ENCODE results near the gene SLITRK3. TPM values are rescaled to one million over a fixed set of nuclear protein-coding genes. Genes with fewer than 3 reads are reported as not detected.
A peak's percentile ranks its signal among the peaks of the same experiment; 100 is the strongest.

The SLITRK3 gene
- total and polyA plus RNA-seq, 2 of the 13 experiments (the other 11 are each of a cell fraction or from before 2014, with no cell fraction given): not detected

DNA sequence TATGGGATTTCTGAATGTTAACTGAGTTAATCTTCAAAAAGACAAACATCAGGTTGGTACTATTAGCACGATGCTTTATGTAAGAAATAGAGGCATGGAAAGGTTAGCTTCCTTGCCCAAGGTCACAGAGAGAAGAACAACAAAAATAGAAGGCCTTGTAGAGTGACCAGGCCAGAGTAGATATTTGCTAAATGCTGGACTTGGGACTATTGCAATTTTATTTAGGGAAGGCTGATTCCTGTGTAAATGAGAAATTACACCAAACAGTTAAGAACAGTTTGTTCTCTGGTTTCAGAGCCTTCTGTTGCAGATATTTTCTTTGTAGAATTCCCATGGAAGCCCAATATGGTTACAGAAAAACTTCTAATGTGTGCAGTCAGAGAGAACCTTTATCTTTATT lies 16.4 kb upstream of the SLITRK3 start (continued):
- TF ChIP-seq, protein P1, sequence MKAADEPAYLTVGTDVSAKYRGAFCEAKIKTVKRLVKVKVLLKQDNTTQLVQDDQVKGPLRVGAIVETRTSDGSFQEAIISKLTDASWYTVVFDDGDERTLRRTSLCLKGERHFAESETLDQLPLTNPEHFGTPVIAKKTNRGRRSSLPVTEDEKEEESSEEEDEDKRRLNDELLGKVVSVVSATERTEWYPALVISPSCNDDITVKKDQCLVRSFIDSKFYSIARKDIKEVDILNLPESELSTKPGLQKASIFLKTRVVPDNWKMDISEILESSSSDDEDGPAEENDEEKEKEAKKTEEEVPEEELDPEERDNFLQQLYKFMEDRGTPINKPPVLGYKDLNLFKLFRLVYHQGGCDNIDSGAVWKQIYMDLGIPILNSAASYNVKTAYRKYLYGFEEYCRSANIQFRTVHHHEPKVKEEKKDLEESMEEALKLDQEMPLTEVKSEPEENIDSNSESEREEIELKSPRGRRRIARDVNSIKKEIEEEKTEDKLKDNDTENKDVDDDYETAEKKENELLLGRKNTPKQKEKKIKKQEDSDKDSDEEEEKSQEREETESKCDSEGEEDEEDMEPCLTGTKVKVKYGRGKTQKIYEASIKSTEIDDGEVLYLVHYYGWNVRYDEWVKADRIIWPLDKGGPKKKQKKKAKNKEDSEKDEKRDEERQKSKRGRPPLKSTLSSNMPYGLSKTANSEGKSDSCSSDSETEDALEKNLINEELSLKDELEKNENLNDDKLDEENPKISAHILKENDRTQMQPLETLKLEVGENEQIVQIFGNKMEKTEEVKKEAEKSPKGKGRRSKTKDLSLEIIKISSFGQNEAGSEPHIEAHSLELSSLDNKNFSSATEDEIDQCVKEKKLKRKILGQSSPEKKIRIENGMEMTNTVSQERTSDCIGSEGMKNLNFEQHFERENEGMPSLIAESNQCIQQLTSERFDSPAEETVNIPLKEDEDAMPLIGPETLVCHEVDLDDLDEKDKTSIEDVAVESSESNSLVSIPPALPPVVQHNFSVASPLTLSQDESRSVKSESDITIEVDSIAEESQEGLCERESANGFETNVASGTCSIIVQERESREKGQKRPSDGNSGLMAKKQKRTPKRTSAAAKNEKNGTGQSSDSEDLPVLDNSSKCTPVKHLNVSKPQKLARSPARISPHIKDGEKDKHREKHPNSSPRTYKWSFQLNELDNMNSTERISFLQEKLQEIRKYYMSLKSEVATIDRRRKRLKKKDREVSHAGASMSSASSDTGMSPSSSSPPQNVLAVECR (CRISPR knock-in tag; IDR thresholded peaks at IDR 0.05; ENCODE audit: borderline replicate concordance): no peak
- TF ChIP-seq ZNF367 (CRISPR knock-in tag; IDR thresholded peaks at IDR 0.05; ENCODE audit: borderline replicate concordance) (no peak), ZNF329 (CRISPR knock-in tag; IDR thresholded peaks at IDR 0.05; ENCODE audit: low read depth) (no peak), RAD51 (IDR thresholded peaks at IDR 0.05; ENCODE audit: borderline replicate concordance) (no peak), NCOA2 (CRISPR knock-in tag; IDR thresholded peaks at IDR 0.05) (peak; percentile 41; the same call in 1 of the 2 replicates), NR2F1 (CRISPR knock-in tag; IDR thresholded peaks at IDR 0.05) (no peak), RARA (CRISPR knock-in tag; IDR thresholded peaks at IDR 0.05) (peak; percentile 55), ETV6 (CRISPR knock-in tag; conservative IDR thresholded peaks at IDR 0.05) (no peak), ZFP36 (IDR thresholded peaks at IDR 0.05; ENCODE audit: borderline replicate concordance, low read depth, low read length, partially characterized antibody) (no peak), CHD4 (IDR thresholded peaks at IDR 0.05; ENCODE audit: borderline replicate concordance, low read length) (no peak), FOXA3 (CRISPR knock-in tag; IDR thresholded peaks at IDR 0.05) (0 out of 2 replicates have a peak, but pooled peaks have one; percentile 21), JUNB (CRISPR knock-in tag; IDR thresholded peaks at IDR 0.05; ENCODE audit: borderline replicate concordance) (no peak), SALL2 (CRISPR knock-in tag; IDR thresholded peaks at IDR 0.05) (no peak), ZSCAN22 (CRISPR knock-in tag; IDR thresholded peaks at IDR 0.05) (no peak), ZFP36L2 (CRISPR knock-in tag; IDR thresholded peaks at IDR 0.05) (no peak), GTF3A (CRISPR knock-in tag; conservative IDR thresholded peaks at IDR 0.05) (no peak), FIP1L1 (IDR thresholded peaks at IDR 0.05; ENCODE audit: borderline replicate concordance, insufficient read depth, low read depth, low read length) (no peak), ZNF292 (CRISPR knock-in tag; IDR thresholded peaks at IDR 0.05; ENCODE audit: borderline replicate concordance, low read depth) (no peak), IRF2 (CRISPR knock-in tag; IDR thresholded peaks at IDR 0.05) (no peak), HNF4A (CRISPR knock-in tag; IDR thresholded peaks at IDR 0.05) (peak; percentile 61; the same call in 1 of the 2 replicates)
- TF ChIP-seq, protein P2, sequence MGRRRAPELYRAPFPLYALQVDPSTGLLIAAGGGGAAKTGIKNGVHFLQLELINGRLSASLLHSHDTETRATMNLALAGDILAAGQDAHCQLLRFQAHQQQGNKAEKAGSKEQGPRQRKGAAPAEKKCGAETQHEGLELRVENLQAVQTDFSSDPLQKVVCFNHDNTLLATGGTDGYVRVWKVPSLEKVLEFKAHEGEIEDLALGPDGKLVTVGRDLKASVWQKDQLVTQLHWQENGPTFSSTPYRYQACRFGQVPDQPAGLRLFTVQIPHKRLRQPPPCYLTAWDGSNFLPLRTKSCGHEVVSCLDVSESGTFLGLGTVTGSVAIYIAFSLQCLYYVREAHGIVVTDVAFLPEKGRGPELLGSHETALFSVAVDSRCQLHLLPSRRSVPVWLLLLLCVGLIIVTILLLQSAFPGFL (CRISPR knock-in tag; IDR thresholded peaks at IDR 0.05): no peak
- TF ChIP-seq, protein P3, sequence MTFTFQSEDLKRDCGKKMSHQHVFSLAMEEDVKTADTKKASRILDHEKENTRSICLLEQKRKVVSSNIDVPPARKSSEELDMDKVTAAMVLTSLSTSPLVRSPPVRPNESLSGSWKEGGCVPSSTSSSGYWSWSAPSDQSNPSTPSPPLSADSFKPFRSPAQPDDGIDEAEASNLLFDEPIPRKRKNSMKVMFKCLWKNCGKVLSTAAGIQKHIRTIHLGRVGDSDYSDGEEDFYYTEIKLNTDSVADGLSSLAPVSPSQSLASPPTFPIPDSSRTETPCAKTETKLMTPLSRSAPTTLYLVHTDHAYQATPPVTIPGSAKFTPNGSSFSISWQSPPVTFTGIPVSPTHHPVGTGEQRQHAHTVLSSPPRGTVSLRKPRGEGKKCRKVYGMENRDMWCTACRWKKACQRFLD (CRISPR knock-in tag; IDR thresholded peaks at IDR 0.05; ENCODE audit: borderline replicate concordance): no peak
- TF ChIP-seq, protein P4, sequence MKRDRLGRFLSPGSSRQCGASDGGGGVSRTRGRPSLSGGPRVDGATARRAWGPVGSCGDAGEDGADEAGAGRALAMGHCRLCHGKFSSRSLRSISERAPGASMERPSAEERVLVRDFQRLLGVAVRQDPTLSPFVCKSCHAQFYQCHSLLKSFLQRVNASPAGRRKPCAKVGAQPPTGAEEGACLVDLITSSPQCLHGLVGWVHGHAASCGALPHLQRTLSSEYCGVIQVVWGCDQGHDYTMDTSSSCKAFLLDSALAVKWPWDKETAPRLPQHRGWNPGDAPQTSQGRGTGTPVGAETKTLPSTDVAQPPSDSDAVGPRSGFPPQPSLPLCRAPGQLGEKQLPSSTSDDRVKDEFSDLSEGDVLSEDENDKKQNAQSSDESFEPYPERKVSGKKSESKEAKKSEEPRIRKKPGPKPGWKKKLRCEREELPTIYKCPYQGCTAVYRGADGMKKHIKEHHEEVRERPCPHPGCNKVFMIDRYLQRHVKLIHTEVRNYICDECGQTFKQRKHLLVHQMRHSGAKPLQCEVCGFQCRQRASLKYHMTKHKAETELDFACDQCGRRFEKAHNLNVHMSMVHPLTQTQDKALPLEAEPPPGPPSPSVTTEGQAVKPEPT (CRISPR knock-in tag; IDR thresholded peaks at IDR 0.05; ENCODE audit: low read depth): no peak

Measured in HepG2 (cell line).